AG10803 (cell line): Measurements from ENCODE around the gene GPHA2.

ENCODE experiments used
- DNase-seq: peaks from one replicate; pipeline ENCODE4 v3.0.0; 2010; ENCODE audit warnings: low read depth
- H3K4me3 ChIP-seq: 2 replicates; pipeline ENCODE4 v1.5.1; 2011; ENCODE audit warnings: mild to moderate bottlenecking, low read length, control low read depth
- TF ChIP-seq, protein P1 (sequence below): conservative IDR thresholded peaks from 2 replicates; pipeline ENCODE4 v1.5.1; 2011; ENCODE audit warnings: mild to moderate bottlenecking, low read length, control low read depth, inconsistent platforms

GPHA2 gene

DNA sequence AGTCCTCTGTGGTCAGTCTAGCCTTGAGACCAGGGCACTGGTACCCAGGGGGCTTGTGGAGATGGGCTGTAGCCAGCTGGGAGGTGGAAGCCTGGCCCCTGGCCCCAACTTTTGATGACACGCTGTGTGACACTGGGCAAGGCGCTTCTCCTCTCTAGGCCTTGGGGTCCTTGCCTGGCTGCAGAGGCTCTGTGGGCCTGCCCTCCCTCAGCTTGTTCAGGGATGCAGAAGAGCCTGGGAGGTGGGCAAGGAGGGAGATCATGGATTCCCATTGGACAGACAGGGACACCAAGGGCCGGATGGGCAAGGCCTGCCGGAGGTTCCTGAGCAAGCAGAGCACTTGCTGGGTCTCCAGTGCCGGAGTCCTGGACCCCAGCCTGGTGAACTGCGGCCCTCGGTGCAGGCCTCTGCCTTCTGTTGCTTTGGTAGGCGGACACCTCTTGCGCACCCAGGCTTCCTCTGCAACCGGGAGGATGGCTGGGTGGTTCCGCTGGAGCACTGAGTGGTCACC lies 12.5 kb downstream of the GPHA2 start:
- DNase-seq, result no peak
- no peak overlapping the region for H3K4me3 ChIP-seq
- TF ChIP-seq, protein P1, sequence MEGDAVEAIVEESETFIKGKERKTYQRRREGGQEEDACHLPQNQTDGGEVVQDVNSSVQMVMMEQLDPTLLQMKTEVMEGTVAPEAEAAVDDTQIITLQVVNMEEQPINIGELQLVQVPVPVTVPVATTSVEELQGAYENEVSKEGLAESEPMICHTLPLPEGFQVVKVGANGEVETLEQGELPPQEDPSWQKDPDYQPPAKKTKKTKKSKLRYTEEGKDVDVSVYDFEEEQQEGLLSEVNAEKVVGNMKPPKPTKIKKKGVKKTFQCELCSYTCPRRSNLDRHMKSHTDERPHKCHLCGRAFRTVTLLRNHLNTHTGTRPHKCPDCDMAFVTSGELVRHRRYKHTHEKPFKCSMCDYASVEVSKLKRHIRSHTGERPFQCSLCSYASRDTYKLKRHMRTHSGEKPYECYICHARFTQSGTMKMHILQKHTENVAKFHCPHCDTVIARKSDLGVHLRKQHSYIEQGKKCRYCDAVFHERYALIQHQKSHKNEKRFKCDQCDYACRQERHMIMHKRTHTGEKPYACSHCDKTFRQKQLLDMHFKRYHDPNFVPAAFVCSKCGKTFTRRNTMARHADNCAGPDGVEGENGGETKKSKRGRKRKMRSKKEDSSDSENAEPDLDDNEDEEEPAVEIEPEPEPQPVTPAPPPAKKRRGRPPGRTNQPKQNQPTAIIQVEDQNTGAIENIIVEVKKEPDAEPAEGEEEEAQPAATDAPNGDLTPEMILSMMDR, result no peak

DNA sequence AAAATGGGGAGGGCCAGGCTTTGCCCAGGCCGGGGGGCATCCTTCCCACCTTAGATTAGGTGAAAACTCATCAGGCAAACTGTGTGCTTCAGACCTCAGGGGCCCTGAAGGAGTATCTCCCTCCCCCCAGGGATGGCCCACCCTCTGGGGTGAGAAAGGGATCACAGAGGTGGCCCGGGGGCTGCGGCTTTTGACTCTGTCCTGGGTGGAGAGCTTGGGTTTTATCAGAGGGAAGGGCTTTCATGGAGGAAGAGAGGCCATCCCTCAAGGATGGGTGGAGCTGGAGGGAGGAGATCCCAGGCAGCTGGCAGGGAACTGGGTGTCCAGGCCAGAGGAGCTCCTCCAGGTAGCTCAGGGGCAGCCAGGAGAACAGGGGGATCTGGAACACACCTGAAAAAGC lies 14.3 kb downstream of the GPHA2 start:
- no peak overlapping the region for H3K4me3 ChIP-seq
- TF ChIP-seq, protein P1, result no peak
- no peak for DNase-seq

DNA sequence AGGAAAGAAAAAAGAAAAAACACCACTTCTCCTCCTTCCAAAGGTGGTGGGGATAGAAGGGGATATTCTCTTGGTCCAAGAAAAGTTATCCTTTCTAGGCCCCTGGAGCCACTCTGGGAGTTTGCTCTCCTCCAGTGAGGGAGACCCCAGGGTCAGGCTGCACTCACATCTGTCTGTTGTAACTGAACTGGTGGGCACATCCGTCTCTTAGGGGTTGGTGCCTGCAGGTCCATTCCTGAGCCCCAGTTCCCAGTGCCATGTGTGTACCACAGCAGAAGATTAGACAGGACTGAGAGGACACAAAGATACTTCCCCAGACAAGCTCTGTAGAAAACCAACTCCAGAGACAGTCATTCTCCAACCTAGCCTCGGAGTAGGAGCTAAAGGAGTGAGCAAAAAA lies 15.6 kb downstream of the GPHA2 start:
- TF ChIP-seq, protein P1, result no peak
- no peak for DNase-seq
- H3K4me3 ChIP-seq, result no peak overlapping the region

DNA sequence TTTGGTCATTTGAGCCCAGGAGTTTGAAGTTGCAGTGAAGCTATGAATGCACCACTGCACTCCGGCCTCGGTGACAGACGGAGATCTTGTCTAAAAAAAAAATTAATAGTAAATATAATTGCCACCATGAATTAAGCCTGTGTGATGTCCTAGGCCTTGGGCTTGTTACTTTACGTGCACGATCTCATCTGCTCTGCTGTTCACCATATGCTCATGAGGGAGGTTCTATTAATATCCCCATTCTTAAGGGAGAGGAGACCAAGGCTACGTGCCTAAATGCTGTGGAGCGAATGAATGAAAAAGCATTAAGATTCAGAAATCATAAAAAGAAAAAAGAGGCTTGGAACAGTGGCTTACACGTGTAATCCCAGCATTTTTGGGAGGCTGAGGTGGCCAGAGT lies 16.1 kb downstream of the GPHA2 start:
- TF ChIP-seq, protein P1, result no peak
- DNase-seq, result no peak

DNA sequence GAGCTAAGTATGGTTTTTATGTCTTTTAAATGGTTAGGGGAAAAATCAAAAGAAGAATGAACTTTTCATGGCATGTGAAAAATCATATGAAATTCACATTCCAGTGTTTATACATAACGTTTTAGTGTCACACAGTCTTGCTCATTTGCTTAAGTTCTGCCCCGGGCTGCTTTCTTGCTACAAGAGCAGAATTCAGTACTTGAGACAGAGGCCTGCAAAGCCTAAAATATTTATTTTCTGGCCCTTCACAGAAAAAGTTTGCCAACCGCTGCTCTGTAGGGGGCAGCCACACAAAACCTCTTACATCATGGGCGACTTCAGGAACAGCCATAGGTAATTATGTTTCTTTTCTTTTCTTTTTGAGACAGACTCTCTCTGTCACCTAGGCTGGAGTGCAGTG lies 17.7 kb downstream of the GPHA2 start:
- peak overlapping the region; percentile 55 for H3K4me3 ChIP-seq

More for the DNA sequence above, 16.1 kb downstream of the GPHA2 start:
- no peak overlapping the region for H3K4me3 ChIP-seq

DNA sequence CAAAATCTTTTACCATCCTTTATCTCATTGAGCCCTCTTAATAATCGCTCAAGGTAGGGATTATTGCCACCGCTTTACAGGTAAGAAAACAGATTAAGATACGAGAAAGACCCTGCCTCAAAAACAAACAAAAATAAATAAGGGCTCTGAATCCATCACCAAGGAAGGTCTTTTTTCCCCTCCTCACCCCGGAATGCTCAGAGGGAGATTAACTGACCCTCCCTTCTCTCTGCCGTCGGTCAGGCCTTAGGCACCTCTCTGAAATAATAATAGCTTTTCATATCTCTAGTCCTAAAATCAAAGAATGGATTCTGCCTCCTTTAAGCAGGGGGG lies 18.1 kb downstream of the GPHA2 start:
- TF ChIP-seq, protein P1, result no peak
- DNase-seq, result no peak
- H3K4me3 ChIP-seq, result peak overlapping the region; percentile 55

More for the DNA sequence above, 17.7 kb downstream of the GPHA2 start:
- TF ChIP-seq, protein P1, result peak; percentile 47
- DNase-seq, result peak; percentile 73

DNA sequence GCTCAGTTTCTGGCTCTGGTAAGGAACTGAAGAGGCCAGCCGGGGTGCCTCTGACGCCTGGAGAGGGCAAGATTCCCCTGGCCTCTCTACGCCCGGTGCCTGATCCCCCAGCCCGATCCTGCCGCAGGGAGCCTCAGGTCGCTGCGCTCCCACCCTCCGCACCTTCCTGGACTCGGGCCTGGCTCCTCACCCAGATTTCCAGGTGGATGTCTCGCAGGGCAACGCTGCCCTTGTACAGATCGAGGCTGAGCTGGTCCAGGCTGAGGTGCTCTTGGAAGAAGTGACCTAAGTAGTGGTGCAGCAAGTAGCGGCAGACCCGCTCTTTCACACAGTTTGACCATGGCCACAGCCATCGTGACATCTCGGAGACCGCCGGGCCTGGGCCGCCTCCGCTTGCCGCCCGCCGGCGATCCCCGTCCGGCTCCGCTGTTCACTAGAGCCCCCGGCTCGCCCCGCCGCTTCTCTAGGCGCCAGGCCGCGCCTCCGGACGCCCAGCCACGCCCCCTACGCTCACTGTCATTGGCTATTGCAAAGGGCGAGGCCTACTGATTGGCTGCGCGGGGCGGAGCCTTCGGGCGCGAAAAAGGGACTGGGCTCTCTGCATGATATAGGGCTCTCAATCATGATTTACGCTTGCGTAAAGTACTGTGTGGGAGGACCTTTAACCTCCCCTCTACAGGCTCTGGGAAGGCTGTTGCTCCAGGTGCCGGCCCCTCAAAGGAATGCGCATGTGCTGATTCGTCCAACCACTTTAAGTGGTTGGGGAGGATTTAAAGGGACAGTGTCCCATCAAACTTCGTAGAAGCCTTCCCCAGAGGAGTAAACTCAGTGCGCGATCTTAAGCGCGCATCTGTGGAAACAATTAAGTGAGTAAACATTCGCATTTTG lies 18.7 kb downstream of the GPHA2 start, which contains the start of gene ATG2A:
Gene ATG2A, minus strand, starts transcription at position 435 of the 888 bp plus-strand sequence. Its CDS starts 74 bp downstream, at position 361.
- TF ChIP-seq, protein P1, result no peak
- DNase-seq, result peak; percentile 100
- peak within 1 kb of the TSS; percentile 99 for H3K4me3 ChIP-seq
